HL-60 (cell line): ENCODE results near the gene EMID1.

Experiments used
- GABPA ChIP-seq: IDR thresholded peaks from 2 replicates; pipeline ENCODE4 v1.6.1; 2012; ENCODE audit warnings: low read depth
- POLR2AphosphoS5 ChIP-seq: IDR thresholded peaks from 2 replicates; pipeline ENCODE4 v1.6.1; 2012; ENCODE audit warnings: low read depth
- TF ChIP-seq, protein P1 (sequence below): IDR thresholded peaks from one replicate; pipeline ENCODE4 v1.5.1; 2011; ENCODE audit warnings: low read length, control low read depth, inconsistent platforms; ENCODE audit not compliant: insufficient read depth

DNA sequence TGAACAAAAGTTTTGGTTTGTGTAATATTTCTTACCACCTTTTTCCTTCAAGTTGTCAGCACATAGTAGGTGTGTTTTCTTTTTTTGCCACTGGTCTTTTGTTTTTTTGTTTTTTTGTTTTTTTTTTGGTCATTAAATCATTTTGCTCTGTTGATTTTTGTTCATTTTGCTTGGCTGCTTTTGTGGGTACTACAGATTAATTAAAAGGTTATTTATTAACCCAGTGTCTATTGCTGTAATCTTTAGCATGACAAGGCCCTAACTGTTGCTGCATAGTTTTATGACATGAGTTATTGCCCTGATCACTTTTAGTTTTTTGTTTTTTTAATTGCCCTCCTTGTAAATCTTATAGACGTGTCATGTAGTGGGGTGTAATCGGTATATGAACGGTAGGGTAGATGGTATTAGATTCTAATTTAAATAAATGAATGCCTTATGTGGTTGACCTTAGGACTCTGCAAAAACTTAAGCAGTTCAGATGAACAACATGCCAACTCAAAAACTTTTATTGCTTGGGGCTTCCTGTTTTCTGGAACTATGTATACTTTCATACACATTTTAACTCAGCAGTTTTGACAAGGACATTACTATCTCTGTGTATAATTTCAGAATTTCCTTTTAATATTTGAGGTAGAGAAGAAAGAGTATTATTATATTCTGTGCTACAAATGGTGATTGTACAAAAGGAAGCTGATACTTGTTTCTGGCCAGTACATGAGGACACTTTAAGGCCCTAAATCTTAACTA, 70.3 kb downstream of the EMID1 start:
- TF ChIP-seq, protein P1, sequence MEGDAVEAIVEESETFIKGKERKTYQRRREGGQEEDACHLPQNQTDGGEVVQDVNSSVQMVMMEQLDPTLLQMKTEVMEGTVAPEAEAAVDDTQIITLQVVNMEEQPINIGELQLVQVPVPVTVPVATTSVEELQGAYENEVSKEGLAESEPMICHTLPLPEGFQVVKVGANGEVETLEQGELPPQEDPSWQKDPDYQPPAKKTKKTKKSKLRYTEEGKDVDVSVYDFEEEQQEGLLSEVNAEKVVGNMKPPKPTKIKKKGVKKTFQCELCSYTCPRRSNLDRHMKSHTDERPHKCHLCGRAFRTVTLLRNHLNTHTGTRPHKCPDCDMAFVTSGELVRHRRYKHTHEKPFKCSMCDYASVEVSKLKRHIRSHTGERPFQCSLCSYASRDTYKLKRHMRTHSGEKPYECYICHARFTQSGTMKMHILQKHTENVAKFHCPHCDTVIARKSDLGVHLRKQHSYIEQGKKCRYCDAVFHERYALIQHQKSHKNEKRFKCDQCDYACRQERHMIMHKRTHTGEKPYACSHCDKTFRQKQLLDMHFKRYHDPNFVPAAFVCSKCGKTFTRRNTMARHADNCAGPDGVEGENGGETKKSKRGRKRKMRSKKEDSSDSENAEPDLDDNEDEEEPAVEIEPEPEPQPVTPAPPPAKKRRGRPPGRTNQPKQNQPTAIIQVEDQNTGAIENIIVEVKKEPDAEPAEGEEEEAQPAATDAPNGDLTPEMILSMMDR: no peak
- TF ChIP-seq POLR2AphosphoS5 (no peak), GABPA (no peak)
